ENCODE results near the gene NUB1. TPM values are rescaled to one million over a fixed set of nuclear protein-coding genes. Genes with fewer than 3 reads are reported as not detected.

Gene NUB1
- total RNA-seq, 1 donor, result 51.0 TPM

DNA sequence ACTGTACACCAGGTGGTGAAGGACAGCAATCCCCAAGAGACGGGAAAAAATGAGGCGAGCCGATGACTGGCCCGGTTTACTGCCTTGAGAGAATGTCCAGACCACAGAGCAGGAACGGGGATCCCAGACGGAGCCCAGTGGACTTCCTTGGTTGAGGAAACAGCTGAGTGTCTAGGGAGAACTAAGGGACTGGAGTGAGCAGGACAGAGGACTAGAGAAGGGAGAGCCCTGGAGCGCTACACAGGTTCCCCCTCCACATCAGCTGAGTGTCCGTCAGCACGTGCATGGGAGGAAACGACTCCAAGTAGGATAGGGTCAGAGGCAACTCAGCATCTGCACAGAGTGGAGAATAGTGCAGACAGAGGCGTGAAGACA is 75.3 kb downstream of the NUB1 start:
- TF ChIP-seq, protein P1, sequence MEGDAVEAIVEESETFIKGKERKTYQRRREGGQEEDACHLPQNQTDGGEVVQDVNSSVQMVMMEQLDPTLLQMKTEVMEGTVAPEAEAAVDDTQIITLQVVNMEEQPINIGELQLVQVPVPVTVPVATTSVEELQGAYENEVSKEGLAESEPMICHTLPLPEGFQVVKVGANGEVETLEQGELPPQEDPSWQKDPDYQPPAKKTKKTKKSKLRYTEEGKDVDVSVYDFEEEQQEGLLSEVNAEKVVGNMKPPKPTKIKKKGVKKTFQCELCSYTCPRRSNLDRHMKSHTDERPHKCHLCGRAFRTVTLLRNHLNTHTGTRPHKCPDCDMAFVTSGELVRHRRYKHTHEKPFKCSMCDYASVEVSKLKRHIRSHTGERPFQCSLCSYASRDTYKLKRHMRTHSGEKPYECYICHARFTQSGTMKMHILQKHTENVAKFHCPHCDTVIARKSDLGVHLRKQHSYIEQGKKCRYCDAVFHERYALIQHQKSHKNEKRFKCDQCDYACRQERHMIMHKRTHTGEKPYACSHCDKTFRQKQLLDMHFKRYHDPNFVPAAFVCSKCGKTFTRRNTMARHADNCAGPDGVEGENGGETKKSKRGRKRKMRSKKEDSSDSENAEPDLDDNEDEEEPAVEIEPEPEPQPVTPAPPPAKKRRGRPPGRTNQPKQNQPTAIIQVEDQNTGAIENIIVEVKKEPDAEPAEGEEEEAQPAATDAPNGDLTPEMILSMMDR (IDR thresholded peaks at IDR 0.05; ENCODE audit: insufficient read depth, low read depth, low read length), result no peak
- H3K4me3 ChIP-seq (ENCODE audit: low read depth, low read length), result no peak overlapping the region
- peak; percentile 96 for DNase-seq (ENCODE audit: low read depth)

DNA sequence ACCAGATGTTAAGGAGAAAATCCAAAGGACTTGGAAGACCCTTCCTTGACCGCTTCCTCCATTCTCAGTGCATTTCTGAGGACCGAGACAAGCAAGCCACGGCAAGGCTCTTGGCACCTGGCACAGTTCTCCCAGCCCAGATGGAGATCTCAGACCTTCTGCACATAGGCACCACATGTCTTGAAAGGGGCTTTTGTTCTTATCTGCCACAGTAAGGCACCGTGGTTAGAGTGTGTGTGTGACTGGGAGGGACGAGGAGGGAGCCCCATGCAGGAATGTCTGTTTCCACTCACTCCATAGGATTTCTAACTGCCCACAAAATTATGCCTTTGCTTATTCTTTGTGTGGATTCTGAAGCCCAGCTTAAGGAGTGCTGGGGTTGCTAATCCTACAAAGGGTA is 78.5 kb downstream of the NUB1 start:
- no peak overlapping the region for H3K4me3 ChIP-seq (ENCODE audit: low read depth, low read length)
- TF ChIP-seq, protein P1 (IDR thresholded peaks at IDR 0.05; ENCODE audit: insufficient read depth, low read depth, low read length), result no peak
- DNase-seq (ENCODE audit: low read depth), result no peak

DNA sequence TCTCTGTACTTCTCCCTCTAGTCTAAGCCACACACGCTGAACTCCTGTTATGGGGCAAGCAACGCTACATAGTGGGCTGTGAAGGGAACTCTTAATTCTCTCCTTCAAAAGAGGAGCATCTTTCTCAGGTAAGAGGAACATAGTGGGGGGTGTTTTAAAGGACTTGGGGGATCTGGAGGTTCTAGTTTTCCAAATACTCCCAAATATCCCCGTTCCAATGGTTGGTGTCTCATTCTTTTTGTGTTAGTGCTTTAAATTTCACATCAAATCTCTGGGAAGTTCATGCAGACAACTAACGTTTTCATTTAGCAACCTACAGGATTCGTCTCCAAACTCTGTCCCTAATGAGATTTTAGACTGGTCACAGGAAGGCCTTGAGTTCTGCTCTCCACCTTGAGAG is 80.6 kb downstream of the NUB1 start:
- no peak for DNase-seq (ENCODE audit: low read depth)
- no peak overlapping the region for H3K4me3 ChIP-seq (ENCODE audit: low read depth, low read length)
- TF ChIP-seq, protein P1 (IDR thresholded peaks at IDR 0.05; ENCODE audit: insufficient read depth, low read depth, low read length), result no peak

DNA sequence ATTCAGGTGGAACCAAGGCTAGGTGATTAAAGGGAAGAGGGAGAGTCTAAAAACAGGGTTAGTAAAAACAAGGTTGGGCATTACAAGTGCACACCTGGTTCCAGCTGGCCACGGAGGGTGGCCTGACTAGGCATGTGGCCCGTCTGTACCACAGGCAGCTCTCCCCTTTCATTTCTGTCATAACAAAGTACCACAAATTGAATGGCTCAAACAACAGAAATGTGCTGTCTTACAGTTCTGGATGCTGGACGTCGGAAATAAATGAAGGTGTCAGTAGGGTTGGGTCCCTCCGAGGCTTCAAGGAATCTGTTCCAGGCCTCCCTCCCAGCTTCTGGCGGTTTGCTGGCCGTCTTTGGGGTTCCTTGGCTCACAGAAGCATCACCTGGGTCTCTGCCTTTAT is 81.6 kb downstream of the NUB1 start:
- TF ChIP-seq, protein P1 (IDR thresholded peaks at IDR 0.05; ENCODE audit: insufficient read depth, low read depth, low read length), result no peak
- no peak overlapping the region for H3K4me3 ChIP-seq (ENCODE audit: low read depth, low read length)
- DNase-seq (ENCODE audit: low read depth), result no peak

DNA sequence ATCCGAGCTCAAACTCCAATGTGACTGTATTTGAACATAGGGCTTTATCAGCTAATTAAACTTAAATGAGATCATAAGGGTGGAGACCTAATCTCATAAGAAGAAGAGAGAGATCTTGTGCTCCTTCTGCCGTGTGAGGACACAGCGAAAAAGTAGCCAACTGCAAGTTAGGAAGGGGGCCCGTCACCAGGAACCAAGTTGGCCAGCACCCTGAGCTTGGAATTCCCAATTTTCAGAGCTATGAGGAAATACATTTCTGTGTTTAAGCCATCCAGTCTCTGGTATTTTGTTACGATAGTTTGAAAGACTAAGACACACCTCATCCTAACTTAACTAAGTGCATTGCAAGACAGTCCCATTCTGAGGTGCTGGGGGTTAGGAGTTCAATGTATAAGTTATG is 82.3 kb downstream of the NUB1 start:
- no peak for DNase-seq (ENCODE audit: low read depth)
- TF ChIP-seq, protein P1 (IDR thresholded peaks at IDR 0.05; ENCODE audit: insufficient read depth, low read depth, low read length), result no peak
- H3K4me3 ChIP-seq (ENCODE audit: low read depth, low read length), result no peak overlapping the region

DNA sequence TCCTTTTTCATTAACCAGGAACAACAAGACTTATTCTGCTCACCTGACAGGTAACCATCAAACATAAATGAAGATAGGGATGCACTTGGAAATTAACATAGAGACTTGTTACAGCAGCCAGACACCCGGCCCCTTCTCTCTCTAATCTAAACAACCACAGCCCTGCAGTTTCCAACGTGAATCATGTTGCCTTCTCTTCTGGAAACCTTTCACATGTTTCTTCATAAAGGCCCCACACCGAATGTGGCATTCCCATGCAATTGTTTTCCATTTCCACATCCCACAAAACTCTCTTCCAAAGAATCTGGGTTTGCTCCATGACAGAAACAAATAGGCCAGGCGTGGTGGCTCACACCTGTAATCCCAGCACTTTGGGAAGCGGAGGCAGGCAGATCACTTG is 83.2 kb downstream of the NUB1 start:
- H3K4me3 ChIP-seq (ENCODE audit: low read depth, low read length), result no peak overlapping the region
- peak; percentile 88 for DNase-seq (ENCODE audit: low read depth)
- TF ChIP-seq, protein P1 (IDR thresholded peaks at IDR 0.05; ENCODE audit: insufficient read depth, low read depth, low read length), result no peak

DNA sequence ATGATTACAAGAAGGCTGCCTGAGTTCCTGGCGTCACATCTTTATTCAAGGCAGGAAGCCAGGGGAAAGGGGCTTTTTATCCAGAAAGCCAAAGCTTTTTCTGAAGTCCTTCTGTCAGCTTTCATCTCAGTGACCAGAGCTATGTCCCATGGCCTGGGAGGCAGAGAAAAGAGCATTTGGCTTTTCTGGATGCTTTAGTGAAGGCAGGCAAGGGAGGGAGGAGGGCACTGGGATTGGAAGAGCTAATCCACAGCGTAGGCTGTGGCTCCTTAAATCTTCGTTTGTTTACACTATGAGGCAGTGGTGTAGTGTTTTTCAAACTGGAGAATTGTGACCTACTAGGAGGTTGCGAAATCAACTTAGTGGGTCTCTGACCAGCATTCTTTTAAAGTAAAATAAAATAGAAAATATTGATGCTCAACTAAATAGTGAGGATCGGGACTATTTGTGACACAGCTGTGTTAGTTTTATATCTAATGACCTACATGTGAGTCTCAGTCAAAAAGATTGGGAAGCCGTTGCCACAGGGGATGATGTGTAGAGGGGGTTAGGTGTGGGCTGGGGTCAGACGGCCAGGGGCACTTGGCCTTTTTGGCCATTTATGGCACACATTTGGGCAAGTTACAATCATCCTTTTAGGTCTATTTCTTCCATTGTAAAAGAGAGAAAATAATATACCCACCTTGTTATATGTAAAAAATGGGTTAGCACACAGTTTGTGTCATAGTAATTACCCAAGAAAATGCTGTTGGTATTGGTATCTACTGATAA is 84.2 kb downstream of the NUB1 start:
- DNase-seq (ENCODE audit: low read depth), result peak; percentile 99
- TF ChIP-seq, protein P1 (IDR thresholded peaks at IDR 0.05; ENCODE audit: insufficient read depth, low read depth, low read length), result no peak
- H3K4me3 ChIP-seq (ENCODE audit: low read depth, low read length), result no peak overlapping the region
